Subcutaneous abdominal adipose tissue (tissue), 5 donors: ENCODE data around the gene CACNG7.

Source experiments
- H3K27ac ChIP-seq: one replicate; pipeline ENCODE4 v1.7.0; 2013; ENCODE audit warnings: low read depth, mild to moderate bottlenecking, inconsistent platforms, low read length, moderate library complexity
- H3K27me3 ChIP-seq, 5 donors: one replicate each; pipeline ENCODE4 v1.7.0; 2013; ENCODE audit warnings: low read length in 5 of 5, inconsistent platforms in 1 of 5; ENCODE audit not compliant: control insufficient read depth in 5 of 5, insufficient read depth in 4 of 5
- H3K36me3 ChIP-seq, 5 donors: one replicate each; pipeline ENCODE4 v1.7.0; 2013; ENCODE audit warnings: low read length in 5 of 5; ENCODE audit not compliant: control insufficient read depth in 5 of 5, insufficient read depth in 5 of 5
- H3K4me1 ChIP-seq, 5 donors: one replicate each; pipeline ENCODE4 v1.7.0; 2013; ENCODE audit warnings: low read length in 5 of 5, mild to moderate bottlenecking in 3 of 5, moderate library complexity in 1 of 5; ENCODE audit not compliant: control insufficient read depth in 5 of 5, insufficient read depth in 5 of 5
- H3K4me3 ChIP-seq, 5 donors: one replicate each; pipeline ENCODE4 v1.7.0; 2013; ENCODE audit warnings: low read length in 5 of 5, low read depth in 1 of 5
- H3K9ac ChIP-seq, 5 donors: one replicate each; pipeline ENCODE4 v1.7.0; 2013; ENCODE audit warnings: low read length in 5 of 5, mild to moderate bottlenecking in 4 of 5, moderate library complexity in 3 of 5
- H3K9me3 ChIP-seq, 5 donors: one replicate each; pipeline ENCODE4 v1.7.0; 2013; ENCODE audit warnings: low read length in 5 of 5; ENCODE audit not compliant: control insufficient read depth in 5 of 5
- donor health status: healthy.
- donor health status: healthy.
- donor health status: healthy.
- donor health status: healthy.
- donor health status: healthy.

The CACNG7 gene

GRCh38 chr19:53904909-53905308, 4.2 kb upstream of the CACNG7 start:
- H3K27ac ChIP-seq: no peak overlapping the region
- H3K9ac ChIP-seq: no peak overlapping the region
- H3K36me3 ChIP-seq: no peaks in the 10 kb centered on the region
- no peak overlapping the region for H3K4me3 ChIP-seq
- peaks cover 0 to 22% (median 11%) of the 10 kb centered on the region in 5 donors for H3K4me1 ChIP-seq
- H3K9me3 ChIP-seq: no peaks in the 10 kb centered on the region
- H3K27me3 ChIP-seq: peaks cover 24 to 52% (median 51%) of the 10 kb centered on the region in 5 donors

- no peaks in the 10 kb centered on the region for H3K9me3 ChIP-seq
- H3K27ac ChIP-seq: no peak overlapping the region
- no peak overlapping the region for H3K4me3 ChIP-seq
- no peaks in the 10 kb centered on the region for H3K36me3 ChIP-seq
- no peak overlapping the region for H3K9ac ChIP-seq
- H3K4me1 ChIP-seq: peaks cover 0 to 22% (median 11%) of the 10 kb centered on the region in 5 donors
- H3K27me3 ChIP-seq: peaks cover 27 to 56% (median 53%) of the 10 kb centered on the region in 5 donors
These were observed 3.3 kb upstream of the CACNG7 start for GRCh38 chr19:53905787-53906186.

DNA sequence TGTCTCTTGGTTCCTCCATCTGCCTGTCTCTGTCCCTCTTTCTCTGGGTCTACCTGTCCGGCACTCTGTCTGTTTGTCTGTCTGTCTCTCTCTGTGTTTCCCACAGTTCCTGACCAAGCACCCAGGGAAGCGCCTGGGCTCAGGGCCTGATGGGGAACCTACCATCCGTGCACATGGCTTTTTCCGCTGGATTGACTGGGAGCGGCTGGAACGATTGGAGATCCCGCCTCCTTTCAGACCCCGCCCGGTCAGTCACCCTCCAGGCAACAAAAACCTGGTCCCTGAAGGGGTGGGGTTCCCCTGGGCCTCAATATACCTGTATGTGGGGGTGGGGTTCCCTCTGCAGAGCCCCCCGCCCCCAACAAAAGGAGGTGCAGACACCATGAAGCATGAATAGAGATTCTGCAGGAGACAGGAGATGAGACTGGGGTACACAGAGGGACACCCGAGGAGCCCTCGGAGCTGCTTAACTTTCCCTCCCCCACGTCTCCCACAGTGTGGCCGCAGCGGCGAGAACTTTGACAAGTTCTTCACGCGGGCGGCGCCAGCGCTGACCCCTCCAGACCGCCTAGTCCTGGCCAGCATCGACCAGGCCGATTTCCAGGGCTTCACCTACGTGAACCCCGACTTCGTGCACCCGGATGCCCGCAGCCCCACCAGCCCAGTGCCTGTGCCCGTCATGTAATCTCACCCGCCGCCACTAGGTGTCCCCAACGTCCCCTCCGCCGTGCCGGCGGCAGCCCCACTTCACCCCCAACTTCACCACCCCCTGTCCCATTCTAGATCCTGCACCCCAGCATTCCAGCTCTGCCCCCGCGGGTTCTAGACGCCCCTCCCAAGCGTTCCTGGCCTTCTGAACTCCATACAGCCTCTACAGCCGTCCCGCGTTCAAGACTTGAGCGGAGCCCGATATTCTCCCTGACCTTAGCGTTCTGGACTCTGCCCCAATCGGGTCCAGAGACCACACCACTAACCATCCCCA, 2.6 kb upstream of the CACNG7 start:
- Histone ChIP-seq H3K9me3 (no peaks in the 10 kb centered on the region), H3K9ac (no peak overlapping the region), H3K36me3 (no peaks in the 10 kb centered on the region), H3K4me3 (no peak overlapping the region), H3K27ac (no peak overlapping the region), H3K4me1 (peaks cover 0 to 22% (median 11%) of the 10 kb centered on the region in 5 donors), H3K27me3 (peaks cover 25 to 58% (median 56%) of the 10 kb centered on the region in 5 donors)

GRCh38 chr19:53907193-53907581, 1.9 kb upstream of the CACNG7 start:
- no peak overlapping the region for H3K27ac ChIP-seq
- H3K4me1 ChIP-seq: peaks cover 0 to 22% (median 11%) of the 10 kb centered on the region in 5 donors
- no peaks in the 10 kb centered on the region for H3K9me3 ChIP-seq
- H3K27me3 ChIP-seq: peaks cover 32 to 65% (median 63%) of the 10 kb centered on the region in 5 donors
- H3K9ac ChIP-seq: no peak overlapping the region
- no peak overlapping the region for H3K4me3 ChIP-seq
- no peaks in the 10 kb centered on the region for H3K36me3 ChIP-seq

GRCh38 chr19:53907690-53908089, 1.4 kb upstream of the CACNG7 start:
- H3K4me1 ChIP-seq: peaks cover 0 to 22% (median 11%) of the 10 kb centered on the region in 5 donors
- H3K27me3 ChIP-seq: peaks cover 32 to 70% (median 68%) of the 10 kb centered on the region in 5 donors
- peaks cover 0 to 3% (median 0%) of the 10 kb centered on the region in 5 donors for H3K9me3 ChIP-seq
- no peak overlapping the region for H3K27ac ChIP-seq
- H3K4me3 ChIP-seq: peak overlapping the region in 1 of 5 donors; percentile 16
- H3K9ac ChIP-seq: no peak overlapping the region
- no peaks in the 10 kb centered on the region for H3K36me3 ChIP-seq

DNA sequence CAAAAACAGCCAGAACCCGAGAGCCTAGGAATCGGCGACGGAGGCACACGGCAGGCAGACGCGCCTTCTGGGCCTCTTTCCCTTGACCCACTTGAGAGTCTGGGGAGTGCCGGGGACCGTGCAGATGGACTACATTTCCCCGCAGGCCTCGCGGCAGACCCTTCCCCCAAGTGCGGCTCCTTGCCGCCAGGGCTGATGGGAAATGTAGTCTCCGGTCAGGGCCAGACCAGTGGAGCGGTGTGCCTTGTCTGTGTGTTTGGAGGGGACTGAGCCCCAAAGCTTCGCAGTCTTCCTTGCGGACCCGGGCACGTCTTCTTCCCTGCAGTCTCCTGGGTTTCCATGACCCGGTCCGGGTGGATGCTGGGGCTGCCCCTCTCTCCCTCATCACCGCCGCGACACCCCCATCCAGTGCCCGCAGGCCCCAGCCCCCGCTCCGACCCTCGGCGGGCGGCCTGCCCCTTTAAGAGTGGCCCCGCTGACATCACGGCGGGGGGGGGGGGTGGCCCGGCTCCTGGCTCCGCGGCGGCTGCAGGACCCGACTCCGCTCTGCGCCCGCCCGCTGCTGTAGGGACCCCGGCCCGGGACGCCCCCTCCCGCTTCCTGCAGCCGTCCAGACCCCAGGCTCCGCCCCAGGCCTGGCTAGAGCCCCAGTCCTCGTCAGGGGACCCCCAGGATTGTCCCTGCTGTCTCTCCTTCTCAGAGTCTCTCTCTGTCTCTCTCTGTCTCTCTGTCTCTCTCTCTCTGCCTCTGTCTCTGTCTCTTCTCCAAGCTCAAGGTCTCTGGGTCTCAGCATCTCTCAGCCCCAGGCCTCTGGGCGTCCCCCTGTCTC, 758 bp upstream of the CACNG7 start:
- Histone ChIP-seq H3K9me3 (peaks cover 0 to 3% (median 0%) of the 10 kb centered on the region in 5 donors), H3K4me1 (peaks cover 0 to 22% (median 11%) of the 10 kb centered on the region in 5 donors), H3K36me3 (no peaks in the 10 kb centered on the region), H3K9ac (no peak overlapping the region), H3K27me3 (peaks cover 35 to 75% (median 72%) of the 10 kb centered on the region in 5 donors), H3K27ac (no peak overlapping the region), H3K4me3 (peak overlapping the region in 1 of 5 donors; percentile 16)

DNA sequence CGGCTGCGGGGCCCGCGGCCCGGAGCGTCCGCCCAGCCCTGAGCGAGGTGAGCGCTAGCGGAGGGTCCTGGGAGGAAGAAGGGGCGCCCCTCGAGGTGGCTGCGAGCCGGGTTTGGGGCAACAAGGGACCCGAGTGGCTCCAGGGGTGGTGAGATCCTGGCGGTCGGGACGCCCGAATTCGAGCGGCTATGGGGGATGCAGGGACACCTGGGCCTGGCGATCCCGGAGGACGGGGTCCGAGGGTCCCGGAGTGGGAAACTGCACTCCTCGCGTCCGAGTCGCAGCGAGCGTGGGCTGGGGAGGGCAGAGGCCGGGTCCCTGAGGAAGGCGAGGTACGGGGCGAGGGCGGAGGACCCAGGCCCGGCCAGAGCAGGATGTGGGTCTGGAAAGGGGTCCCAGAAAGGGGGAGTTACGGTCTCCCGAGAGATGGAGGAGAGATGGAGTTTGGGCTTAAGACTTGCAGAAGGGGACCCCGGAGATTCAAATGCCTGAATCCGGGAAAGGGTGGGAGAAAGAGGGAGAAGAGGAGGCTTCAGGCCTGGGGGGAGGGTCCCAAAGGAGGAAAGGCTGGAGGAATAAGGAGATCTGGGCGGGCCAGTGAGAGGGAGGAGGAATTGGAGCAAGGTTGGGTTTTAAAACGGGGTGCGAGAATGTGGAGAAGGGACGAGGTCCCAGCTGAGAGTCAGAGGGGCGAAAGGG, 542 bp downstream of the CACNG7 start:
- Histone ChIP-seq H3K4me1 (peaks cover 0 to 22% (median 11%) of the 10 kb centered on the region in 5 donors), H3K27ac (no peak overlapping the region), H3K9ac (no peak overlapping the region), H3K4me3 (no peak overlapping the region), H3K9me3 (peaks cover 0 to 3% (median 0%) of the 10 kb centered on the region in 5 donors), H3K27me3 (peaks cover 35 to 76% (median 67%) of the 10 kb centered on the region in 5 donors), H3K36me3 (no peaks in the 10 kb centered on the region)

- no peak overlapping the region for H3K9ac ChIP-seq
- H3K4me3 ChIP-seq: no peak overlapping the region
- peaks cover 35 to 74% (median 63%) of the 10 kb centered on the region in 5 donors for H3K27me3 ChIP-seq
- H3K4me1 ChIP-seq: peaks cover 0 to 22% (median 11%) of the 10 kb centered on the region in 5 donors
- peaks cover 0 to 3% (median 0%) of the 10 kb centered on the region in 5 donors for H3K9me3 ChIP-seq
- H3K36me3 ChIP-seq: no peaks in the 10 kb centered on the region
- no peak overlapping the region for H3K27ac ChIP-seq
These were observed 1.1 kb downstream of the CACNG7 start for GRCh38 chr19:53910170-53910518.

DNA sequence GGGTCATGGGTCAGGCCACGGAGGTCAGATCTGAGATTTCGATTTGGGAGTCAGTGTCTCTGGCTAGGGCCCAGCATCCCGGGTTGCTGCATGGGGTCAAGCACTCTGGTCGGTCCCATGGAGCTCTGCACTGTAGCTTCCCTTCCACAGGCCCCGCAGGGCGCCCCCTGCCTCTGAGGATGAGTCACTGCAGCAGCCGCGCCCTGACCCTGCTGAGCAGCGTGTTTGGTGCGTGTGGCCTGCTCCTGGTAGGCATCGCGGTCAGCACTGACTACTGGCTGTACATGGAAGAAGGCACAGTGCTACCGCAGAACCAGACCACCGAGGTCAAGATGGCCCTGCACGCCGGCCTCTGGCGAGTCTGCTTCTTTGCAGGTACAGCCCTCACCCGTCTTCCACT, 3.6 kb downstream of the CACNG7 start:
- peaks cover 0 to 3% (median 0%) of the 10 kb centered on the region in 5 donors for H3K9me3 ChIP-seq
- peaks cover 27 to 57% (median 47%) of the 10 kb centered on the region in 5 donors for H3K27me3 ChIP-seq
- H3K36me3 ChIP-seq: no peaks in the 10 kb centered on the region
- no peak overlapping the region for H3K4me3 ChIP-seq
- H3K9ac ChIP-seq: no peak overlapping the region
- peaks cover 0 to 15% (median 6%) of the 10 kb centered on the region in 5 donors for H3K4me1 ChIP-seq
- H3K27ac ChIP-seq: no peak overlapping the region
